H1 (cell line): ENCODE measurements around the gene MEF2C. TPM values are rescaled to one million over a fixed set of nuclear protein-coding genes. Genes with fewer than 3 reads are reported as not detected.

Source experiments
- CTBP2 ChIP-seq: IDR thresholded peaks from 2 replicates; pipeline ENCODE4 v1.7.0; 2011; ENCODE audit warnings: borderline replicate concordance, mild to moderate bottlenecking, moderate library complexity, mixed read lengths, low read length; ENCODE audit not compliant: insufficient read depth, insufficient read length
- HDAC6 ChIP-seq: IDR thresholded peaks from one replicate; pipeline ENCODE4 v1.7.1; 2012; ENCODE audit warnings: low read depth, mild to moderate bottlenecking, inconsistent platforms, low read length, moderate library complexity
- SIN3A ChIP-seq, 2 experiments: IDR thresholded peaks in 1 of 2; conservative IDR thresholded peaks in 1 of 2; 2 replicates each; pipeline ENCODE4 v1.6.1; 2011 to 2012; ENCODE audit warnings: low read length in 2 of 2, improper control_type of control experiment in 1 of 2, low read depth in 1 of 2, mild to moderate bottlenecking in 1 of 2
- SP4 ChIP-seq: IDR thresholded peaks from 2 replicates; pipeline ENCODE4 v1.6.1; 2012; ENCODE audit warnings: low read length, inconsistent platforms
- polyA plus RNA-seq, 7 experiments: library from polyadenylated mRNA; depleted of rRNA in 3 of 7; stranded (reverse) in 5 of 7; unstranded in 2 of 7; fragments of >200 nt in 5 of 7; fragments of 200-250 nt in 2 of 7; gene quantifications; 1 replicate in 5 of 7; 2 replicates in 1 of 7; 4 replicates in 1 of 7; pipeline versions ENCODE4 v1.2.1 to v1.2.3, GENCODE V29; 2011 to 2013; ENCODE audit warnings: missing spikeins in 2 of 7, mixed read lengths in 2 of 7
- total RNA-seq: library from RNA; stranded (reverse); fragmentation: NEBNext Ultra II Directional; extraction: Animal tissue kit (Norgen Biotek cat#: 25700); gene quantifications from 2 replicates; pipeline ENCODE4 v1.2.1, GENCODE V29; 2021

The MEF2C gene
- total and polyA plus RNA-seq, 2 of the 8 experiments (the other 6 are each of a cell fraction or from before 2014, with no cell fraction given) = 0.59 to 0.99 TPM

GRCh38 chr5:88760527-88760926 is 122.5 kb downstream of the MEF2C start (continued):
- TF ChIP-seq CTBP2 = no peak
- no peak for TF ChIP-seq SP4
- no peak for TF ChIP-seq SIN3A (conservative IDR thresholded peaks at IDR 0.05 in 1 of 2, IDR thresholded peaks at IDR 0.05 in 1 of 2; ENCODE audit: low read depth in 1 of 2, low read length in 2 of 2)
- TF ChIP-seq HDAC6 = no peak
- TF ChIP-seq, all 59 proteins: peak for 0
